8988T (cell line): ENCODE measurements around the gene FGB.

Experiments used
- DNase-seq: peaks from one replicate; pipeline ENCODE4 v3.0.0; 2011

FGB gene

DNA sequence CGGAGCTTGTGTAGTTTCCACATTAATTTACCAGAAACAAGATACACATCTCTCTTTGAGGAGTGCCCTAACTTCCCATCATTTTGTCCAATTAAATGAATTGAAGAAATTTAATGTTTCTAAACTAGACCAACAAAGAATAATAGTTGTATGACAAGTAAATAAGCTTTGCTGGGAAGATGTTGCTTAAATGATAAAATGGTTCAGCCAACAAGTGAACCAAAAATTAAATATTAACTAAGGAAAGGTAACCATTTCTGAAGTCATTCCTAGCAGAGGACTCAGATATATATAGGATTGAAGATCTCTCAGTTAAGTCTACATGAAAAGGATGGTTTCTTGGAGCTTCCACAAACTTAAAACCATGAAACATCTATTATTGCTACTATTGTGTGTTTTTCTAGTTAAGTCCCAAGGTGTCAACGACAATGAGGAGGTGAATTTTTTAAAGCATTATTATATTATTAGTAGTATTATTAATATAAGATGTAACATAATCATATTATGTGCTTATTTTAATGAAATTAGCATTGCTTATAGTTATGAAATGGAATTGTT lies at the start of gene FGB:
TSS of gene FGB (plus strand) at position 315 of the 558 bp plus-strand sequence. CDS start at position 323, 8 bp downstream.
- DNase-seq, result no peak

- no peak for DNase-seq
Observed at GRCh38 chr4:154516318-154517029, 46.3 kb upstream of the FGB start.

GRCh38 chr4:154517591-154517990 lies 45.2 kb upstream of the FGB start:
- no peak for DNase-seq

- no peak for DNase-seq
Observed at GRCh38 chr4:154519214-154519613, 43.6 kb upstream of the FGB start.

GRCh38 chr4:154521607-154522006 lies 41.2 kb upstream of the FGB start:
- DNase-seq, result no peak

DNA sequence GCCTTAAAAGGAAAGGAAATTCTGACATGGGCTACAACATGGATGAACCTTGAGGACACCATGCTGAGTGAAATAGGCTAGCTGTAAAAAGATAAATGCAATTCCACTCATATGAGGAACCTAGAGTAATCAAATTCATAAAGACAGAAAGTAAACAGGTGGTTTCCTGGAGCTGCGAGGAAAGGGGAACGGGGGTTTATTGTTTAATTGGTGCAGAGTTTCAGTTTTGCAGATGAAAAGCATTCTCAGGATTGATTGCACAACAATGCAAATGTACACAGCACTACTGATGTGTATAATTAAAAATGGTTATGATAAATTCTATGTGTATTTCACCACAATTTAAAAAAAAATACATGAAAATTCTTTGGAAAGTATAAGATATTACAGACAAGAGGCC lies 36.7 kb upstream of the FGB start:
- no peak for DNase-seq

DNA sequence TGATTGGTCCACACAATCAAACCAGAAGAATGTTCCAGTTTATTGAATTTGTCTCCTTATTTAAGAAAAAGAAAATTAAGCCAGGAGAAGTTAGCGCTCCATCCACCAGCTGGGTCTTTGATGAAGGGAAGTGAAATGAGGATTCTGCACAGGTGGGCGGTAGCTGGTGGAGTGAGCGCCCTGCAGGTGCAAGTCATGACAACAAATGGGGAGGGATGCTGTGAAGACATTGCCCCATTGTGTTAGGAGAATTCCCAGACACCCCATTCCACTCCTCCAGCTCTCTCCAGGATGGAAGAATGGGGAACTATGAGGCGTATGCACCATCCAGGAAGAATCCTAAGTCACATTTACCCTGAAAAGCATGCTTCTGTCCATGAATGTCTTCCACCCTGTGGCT lies 35.5 kb upstream of the FGB start:
- DNase-seq, result no peak

GRCh38 chr4:154528869-154529268 lies 33.9 kb upstream of the FGB start:
- no peak for DNase-seq

DNA sequence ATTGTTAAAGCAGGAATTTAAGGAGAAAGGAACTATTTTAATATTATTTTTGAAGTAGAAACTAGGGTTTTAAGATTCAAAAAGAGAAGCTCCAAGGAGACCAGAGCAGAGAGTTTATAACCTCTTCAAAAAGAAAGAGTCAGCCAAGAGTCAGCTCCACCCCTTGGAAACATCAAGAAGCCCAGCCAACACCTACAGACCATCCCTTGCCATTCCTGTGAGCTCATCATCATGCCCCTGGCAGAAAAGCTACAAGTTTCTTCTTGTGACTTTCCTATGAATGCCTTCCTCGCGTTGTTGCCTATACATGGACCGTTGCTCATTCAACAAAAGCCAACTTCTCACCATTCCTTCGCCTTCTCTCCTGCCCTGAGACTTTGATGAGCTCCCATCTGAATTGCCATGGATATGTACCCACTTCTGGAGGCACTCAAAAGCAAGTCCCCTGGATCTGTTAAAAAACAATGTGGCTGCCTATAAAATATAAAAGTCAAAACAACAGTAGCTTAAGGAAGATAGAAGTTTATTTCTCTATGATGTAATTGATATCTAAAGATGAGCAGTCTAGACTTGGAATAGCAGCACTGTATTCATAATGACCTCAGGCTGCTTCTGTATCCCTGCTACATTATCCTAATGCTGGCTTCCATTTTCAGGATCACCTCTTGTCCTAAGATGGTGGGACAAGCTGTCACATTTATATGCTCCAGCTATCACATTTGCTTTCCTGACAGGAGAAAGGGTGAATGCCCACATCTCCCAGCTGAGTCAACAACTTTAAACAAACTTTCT lies 32.9 kb upstream of the FGB start:
- no peak for DNase-seq

DNA sequence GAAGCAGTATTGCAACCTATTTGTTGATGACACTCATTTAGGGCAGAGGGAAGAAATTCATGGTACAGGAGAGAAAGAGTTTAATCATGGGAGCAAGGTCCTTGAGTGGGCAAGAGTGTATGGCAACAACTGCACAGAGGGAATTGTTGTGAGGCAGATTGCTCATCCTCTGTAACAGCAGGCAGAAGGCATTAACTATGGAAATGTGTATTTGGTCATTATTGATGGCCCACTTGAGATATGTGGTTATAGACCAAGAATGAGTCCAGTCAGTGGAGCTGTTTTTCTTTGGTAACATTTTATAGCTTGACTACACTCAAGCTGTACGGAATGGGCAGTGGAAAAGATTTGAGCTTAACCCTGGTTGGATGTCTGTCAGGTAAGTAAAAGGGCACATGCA lies 28.5 kb upstream of the FGB start:
- no peak for DNase-seq

GRCh38 chr4:154542271-154542879 lies 20.4 kb upstream of the FGB start:
- DNase-seq, result no peak

GRCh38 chr4:154545689-154546088 lies 17.1 kb upstream of the FGB start:
- DNase-seq, result no peak

DNA sequence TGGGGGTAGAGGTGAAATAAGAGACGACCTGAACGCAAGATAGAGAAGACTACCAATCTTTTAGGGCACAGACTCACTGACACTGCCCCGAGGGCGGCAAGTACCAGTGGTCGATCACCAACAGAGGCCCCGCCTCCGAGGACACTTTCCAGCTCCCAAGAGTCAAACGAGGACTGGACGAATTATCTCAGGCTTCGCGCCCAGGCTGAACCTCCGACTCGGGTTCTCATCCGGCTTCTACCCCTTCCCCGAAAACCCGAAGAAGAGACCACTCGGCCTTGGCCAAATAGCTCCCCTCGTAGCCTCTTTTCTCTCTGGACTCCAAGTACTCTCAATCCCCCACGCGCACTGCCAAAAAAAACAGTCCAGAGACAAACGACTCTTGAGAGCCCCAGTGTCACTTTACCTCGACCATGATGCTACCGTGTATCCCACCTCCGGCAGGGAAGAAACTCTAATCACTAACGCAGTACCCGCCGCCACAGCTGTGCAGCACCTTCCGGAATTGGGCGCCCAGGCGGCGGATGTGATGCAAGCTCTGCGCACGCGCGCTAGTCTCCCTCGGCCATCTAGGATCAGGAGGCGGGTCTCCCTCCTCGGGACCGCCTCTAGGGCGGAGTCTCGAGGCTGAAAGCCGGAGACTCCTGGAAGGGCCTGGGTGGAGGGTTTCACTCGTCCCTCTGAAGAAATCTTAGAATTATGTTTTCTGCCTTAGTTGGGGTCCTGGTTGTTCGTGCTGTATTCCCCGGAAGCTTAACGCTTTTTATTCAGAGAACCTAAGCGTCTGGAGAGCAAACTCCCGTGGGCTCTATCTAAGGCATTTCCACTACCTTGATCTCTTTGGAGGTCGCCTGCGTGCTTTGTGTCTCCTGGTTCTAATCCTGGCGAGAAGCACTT lies 12.7 kb upstream of the FGB start, which contains the start of gene PLRG1:
TSS of gene PLRG1 (minus strand) at position 507 of the 897 bp plus-strand sequence. CDS start at position 415, 92 bp downstream.
- peak; percentile 42 for DNase-seq

- no peak for DNase-seq
Observed at GRCh38 chr4:154551872-154552686, 10.7 kb upstream of the FGB start.

- DNase-seq, result no peak
Observed at GRCh38 chr4:154559141-154559493, 3.7 kb upstream of the FGB start.

- DNase-seq, result no peak
Observed at GRCh38 chr4:154559494-154560418, 3.1 kb upstream of the FGB start.

DNA sequence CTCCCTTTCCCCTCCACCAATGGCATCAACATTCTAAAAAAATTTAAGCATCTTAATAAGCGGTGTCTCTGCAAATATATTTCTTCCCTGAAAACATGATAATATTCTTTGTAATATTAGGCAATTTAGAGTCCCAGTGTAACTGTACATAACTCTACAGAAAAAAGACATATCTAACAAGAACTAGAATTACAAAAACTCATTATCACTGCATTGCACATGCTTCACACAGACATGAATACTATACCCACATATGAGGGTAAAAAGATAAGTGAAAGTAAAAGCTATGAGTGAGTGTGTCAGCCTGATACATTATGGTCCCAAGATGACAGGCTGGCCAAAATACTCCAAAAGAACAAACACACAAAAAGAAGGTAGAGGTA lies 2.4 kb upstream of the FGB start:
- DNase-seq, result no peak

GRCh38 chr4:154560824-154561231 lies 2.0 kb upstream of the FGB start:
- no peak for DNase-seq

DNA sequence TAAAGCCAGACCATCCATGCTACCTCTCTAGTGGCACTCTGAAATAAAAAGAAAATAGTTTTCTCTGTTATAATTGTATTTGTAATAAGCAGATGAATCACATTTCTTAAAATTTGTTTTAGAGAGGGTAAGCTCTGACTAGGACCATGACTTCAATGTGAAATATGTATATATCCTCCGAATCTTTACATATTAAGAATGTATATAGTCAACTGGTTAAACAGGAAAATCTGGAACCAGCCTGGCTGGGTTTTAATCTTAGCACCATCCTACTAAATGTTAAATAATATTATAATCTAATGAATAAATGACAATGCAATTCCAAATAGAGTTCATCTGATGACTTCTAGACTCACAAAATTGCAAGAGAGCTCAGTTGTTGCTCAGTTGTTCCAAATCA lies 1.5 kb downstream of the FGB start:
- no peak for DNase-seq

DNA sequence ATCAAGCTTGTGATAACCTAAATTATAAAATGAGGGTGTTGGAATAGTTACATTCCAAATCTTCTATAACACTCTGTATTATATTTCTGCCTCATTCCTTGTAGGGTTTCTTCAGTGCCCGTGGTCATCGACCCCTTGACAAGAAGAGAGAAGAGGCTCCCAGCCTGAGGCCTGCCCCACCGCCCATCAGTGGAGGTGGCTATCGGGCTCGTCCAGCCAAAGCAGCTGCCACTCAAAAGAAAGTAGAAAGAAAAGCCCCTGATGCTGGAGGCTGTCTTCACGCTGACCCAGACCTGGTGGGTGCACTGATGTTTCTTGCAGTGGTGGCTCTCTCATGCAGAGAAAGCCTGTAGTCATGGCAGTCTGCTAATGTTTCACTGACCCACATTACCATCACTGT lies 2.9 kb downstream of the FGB start:
- DNase-seq, result no peak
